NCI-H187 treated with DMSO at 0.1 percent for 48 hours (cell line): ENCODE measurements around the gene OTOG.

ENCODE experiments used
- DNase-seq: peaks from one replicate; lab custom pipeline; 2025; lab: John Stamatoyannopoulos, UW

OTOG gene

GRCh38 chr11:17634776-17635550, 87.9 kb downstream of the OTOG start:
- DNase-seq, result no peak

- DNase-seq, result no peak
Measured at GRCh38 chr11:17635551-17635938, 88.5 kb downstream of the OTOG start.

DNA sequence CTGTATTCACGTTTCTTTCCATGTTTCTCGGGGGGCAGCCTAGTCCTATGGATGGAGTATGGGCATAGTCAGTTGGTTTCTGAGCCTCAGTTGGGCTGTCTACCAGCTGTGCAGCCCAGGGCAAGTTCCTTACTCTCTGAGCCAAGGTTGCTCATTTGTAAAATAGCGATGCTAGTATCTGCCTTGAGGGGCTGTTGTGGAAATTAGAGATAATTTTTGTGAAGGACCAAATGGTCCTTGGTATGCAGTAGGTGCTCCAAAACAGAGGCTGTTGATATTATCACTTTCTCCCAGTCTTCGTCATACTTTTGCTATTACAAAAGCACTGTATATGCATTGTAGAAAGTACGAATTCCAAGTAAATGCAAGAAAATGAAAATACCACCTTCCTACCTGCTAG, 89.7 kb downstream of the OTOG start:
- no peak for DNase-seq

GRCh38 chr11:17637901-17638300, 90.8 kb downstream of the OTOG start:
- DNase-seq, result no peak

GRCh38 chr11:17638311-17638710, 91.3 kb downstream of the OTOG start:
- no peak for DNase-seq

DNA sequence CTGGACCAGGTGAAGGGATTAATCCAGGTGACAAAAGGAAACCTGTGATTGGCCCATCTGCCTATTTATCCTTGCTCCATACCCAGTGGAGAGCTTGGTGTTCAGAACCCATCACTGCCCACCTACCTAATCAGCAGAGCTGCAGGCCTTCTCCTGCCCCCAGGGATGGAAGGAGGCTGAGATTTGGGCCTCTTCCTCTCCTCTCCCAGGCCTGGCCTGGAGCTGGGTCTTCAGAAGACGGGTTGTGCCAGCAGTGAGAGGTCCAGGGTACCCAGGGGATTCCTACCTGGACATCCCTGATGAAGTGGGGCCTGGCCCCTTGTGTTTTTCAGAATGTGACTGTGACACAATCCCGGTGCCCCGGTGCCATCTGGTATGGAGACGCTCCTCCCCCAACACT, 92.0 kb downstream of the OTOG start:
- no peak for DNase-seq

GRCh38 chr11:17639781-17640180, 92.7 kb downstream of the OTOG start:
- no peak for DNase-seq

DNA sequence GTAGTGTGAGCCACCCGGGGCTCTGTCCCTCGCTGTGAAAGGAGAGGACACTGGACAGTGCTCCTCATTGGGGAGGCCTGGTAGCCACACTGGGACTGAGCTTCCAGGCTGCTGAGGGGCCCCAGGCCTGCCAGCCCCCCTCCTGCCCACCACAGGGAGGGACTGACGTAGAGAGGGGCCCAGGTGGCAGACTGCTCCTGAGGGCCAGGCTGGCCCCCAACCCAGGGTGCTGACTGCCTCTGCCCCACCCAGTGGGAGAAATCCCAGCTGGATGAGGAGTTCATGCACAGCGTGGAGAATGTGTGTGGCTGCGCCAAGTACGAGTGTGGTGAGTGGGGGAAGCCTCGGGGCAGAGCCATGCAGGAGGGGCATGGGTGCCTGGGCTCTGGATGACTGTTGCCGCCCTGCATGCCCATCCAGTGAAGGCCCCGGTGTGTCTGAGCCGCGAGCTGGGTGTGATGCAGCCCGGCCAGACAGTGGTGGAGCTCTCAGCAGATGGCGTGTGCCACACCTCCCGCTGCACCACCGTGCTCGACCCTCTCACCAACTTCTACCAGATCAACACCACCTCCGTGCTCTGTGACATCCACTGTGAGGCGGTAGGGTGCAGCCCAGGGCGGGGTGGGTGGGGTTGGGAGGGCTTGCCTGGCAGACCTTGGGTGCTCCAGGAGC, 93.6 kb downstream of the OTOG start:
- no peak for DNase-seq

GRCh38 chr11:17641792-17642350, 94.8 kb downstream of the OTOG start:
- no peak for DNase-seq

- DNase-seq, result no peak
Measured at GRCh38 chr11:17642370-17642769, 95.3 kb downstream of the OTOG start.

GRCh38 chr11:17642980-17643379, 95.9 kb downstream of the OTOG start:
- DNase-seq, result no peak

DNA sequence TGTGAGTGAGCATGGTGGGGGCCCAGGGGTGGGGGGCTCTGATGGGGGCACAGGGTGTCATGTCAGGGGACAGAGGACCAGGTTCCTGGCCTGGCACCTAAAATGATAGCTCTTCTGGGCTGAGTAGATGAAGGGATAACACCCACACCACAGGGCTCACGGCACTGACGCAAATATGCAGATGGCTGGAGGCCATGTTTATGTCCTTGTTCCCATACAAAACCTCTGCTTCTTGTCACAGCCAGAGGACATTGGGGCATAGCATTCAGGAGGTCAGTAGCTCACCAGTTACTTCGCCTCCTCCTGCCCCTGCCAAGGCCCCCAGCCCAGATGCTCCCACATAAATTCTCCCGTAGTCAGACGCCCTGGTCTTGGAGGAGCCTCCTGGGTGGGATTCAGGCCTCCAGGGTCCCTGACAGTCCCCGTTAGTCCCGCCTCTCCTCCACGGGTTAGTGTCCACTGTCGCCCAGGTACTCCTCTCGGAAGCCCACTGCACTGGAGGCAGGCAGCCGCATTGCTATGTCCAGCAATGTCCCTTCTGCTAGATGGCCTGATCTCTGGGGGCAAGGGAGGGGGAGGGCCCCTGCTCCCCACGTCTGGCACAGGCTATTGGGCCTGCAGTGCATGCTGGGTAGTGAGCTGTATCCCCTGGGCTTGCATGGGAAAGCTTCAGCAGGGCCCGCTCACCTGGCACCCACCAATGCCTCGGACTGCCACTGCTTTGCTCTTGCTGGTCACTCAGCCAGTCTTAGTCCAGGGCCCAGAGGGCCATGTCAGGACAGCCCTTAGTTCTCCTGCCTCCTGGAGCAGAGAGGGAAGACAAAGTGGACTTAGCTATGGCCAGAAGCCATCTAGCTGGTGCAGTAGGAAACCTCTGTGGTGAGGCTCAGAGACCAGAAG, 96.7 kb downstream of the OTOG start:
- no peak for DNase-seq

DNA sequence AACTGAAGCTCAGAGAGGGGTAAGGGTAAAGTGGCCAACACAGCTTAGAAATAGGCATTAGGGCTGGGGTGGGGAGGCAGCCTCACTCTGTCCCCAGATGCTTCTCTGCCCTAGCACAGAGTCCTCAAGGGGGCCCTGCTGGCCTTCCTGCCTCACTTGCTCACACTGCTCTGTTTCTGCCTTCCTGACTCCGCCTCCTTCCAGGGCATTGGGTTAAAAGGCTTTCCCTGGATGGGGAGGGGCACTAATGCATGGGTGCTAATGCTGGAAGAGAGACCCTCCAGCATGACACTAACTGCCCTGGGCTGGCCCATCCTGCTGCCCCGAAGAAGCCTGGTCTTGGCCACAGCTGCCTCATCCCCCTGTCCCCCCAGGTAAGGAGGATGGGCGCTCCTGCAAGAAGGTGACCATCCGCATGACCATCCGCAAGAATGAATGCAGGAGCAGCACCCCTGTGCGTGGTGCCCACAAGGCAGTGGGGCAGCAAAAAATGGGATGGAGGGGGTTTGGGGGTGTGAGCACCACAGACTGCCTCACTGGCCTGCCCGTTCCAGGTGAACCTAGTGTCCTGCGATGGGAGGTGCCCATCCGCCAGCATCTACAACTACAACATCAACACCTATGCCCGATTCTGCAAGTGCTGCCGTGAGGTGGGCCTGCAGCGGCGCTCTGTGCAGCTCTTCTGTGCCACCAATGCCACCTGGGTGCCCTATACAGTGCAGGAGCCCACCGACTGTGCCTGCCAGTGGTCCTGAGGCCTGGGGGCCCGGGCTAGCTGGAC, 98.3 kb downstream of the OTOG start:
- no peak for DNase-seq

DNA sequence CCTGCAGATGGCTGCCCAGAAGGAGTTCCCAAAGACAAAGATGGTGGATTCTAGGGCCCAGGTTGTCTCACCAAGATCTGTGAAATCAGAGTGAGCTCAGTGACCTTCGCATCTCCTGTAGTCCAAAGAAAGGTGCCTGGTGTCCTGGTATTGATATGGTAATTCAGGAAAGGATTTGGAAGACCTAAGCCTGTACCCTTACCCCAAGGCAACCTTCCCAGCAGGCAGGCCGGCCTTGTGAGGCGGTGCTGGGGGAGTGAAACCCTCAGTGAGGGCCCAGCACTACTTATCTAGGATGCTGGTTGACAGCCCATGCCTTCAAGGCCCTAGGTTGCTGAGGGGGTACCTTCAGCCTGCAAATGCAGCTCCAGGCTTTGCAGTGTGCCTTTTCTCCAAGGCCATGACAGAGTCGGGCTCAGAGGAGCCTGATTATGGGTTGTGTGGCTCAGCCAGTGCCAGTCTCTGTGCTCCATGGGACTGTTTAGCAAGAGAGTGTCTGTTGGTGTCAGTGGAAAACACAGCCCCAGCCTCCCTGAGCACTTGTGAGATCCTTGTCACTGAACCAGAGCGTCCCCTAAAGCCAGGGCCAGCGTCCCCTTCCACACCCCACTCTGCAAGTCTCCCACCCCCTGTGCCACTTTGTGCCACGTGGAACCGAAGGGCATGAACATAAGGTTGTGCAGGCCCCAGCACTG, 99.5 kb downstream of the OTOG start:
- no peak for DNase-seq

DNA sequence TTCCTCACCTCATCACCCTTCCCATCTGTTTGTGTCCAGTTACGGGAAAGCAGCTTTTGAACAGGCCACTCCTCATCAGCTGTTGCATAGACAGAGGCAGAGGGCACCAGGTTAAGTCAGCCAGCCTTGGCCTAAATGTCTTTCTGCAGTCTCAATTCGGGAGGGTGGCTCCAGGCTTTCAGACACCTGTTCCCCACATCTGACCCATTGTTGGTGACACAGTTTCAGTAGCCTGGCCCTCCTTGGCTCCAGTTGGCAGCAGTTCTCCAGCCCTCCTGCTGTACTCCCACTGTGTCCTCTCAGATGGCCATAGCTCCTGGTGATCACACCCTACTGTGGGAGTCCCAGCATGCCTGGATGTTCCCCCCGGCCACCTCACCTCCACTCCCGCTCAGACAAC, 101.5 kb downstream of the OTOG start:
- no peak for DNase-seq

GRCh38 chr11:17649261-17649660, 102.2 kb downstream of the OTOG start:
- DNase-seq, result no peak

- no peak for DNase-seq
Measured at GRCh38 chr11:17649696-17650095, 102.6 kb downstream of the OTOG start.

DNA sequence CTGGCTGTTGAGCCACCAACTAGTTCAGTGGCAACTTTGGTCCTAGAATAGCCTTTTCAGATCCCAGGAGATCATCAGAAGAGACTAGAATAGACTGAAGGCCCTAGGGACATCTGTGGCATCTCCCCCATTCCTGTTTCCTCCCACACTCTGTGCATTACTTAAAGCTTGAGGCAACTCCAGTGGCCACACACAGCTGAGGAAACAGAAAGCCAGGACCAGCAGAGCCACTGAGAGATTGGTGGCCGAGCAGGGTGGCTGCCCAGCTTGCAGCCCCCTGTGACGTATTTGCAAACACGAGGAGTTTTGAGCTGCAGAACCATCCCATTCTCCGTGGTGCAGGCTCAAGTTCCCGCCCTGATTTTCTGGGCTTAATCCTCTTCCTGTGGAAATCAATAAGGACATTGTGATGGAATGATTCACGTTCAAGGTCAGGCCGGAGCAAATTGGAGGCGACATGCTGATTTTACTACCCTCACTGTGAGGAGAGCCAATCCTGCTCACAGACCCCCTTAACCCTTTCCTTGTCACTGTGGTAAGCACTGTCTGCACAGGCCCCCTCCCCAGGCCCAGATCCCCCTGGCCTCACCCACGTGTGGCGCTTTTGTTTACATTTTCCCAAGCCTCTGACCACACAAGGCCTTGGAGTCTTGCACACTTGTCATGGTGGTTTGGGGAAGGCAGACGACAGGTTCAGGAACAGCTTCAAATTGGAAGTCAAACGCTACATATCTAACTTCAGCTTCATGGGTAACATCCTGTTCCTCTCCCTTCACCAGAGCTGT, 103.3 kb downstream of the OTOG start:
- DNase-seq, result no peak

DNA sequence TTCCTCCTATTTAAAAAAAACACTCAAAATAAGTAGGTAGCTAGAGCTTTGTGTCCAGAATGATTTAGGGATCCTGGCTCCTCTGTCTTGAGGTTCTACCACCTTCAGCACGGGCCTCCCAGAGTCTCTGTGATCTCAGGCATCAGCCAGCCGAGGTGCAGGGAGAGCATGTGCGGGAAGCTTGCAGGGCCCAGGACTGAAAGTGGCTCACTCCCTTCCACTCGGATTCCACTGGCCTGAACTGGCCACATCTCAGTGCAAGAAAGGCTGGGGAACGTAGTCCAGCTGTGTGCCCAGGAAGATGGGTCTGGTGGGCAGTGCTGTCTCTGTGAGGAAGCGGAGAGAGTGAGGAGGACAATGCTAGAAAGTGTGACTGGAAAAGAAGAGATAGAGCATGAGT, 104.0 kb downstream of the OTOG start:
- DNase-seq, result no peak

- no peak for DNase-seq
Measured at GRCh38 chr11:17651681-17652080, 104.6 kb downstream of the OTOG start.
